ENCODE results near the gene WSCD2.

DNA sequence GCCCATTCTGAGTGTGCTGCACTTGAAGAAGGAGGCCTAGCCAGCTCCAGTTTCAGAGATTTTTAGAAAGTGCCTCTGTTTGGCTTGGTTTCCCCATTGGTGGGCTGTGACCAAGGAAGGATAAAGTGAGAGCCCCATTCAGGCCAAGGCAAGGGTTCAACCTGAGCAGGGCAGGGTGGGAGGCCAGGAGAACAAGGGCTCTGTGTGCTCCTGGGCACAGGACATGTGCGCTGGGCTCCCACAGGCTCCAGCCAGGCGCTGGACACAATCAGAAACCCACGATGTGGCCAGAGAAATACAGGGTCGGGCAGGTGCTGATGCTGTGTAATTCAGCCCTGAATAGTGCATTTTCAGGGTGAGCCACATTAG is 23.1 kb downstream of the WSCD2 start:
- TF ChIP-seq, protein P1, sequence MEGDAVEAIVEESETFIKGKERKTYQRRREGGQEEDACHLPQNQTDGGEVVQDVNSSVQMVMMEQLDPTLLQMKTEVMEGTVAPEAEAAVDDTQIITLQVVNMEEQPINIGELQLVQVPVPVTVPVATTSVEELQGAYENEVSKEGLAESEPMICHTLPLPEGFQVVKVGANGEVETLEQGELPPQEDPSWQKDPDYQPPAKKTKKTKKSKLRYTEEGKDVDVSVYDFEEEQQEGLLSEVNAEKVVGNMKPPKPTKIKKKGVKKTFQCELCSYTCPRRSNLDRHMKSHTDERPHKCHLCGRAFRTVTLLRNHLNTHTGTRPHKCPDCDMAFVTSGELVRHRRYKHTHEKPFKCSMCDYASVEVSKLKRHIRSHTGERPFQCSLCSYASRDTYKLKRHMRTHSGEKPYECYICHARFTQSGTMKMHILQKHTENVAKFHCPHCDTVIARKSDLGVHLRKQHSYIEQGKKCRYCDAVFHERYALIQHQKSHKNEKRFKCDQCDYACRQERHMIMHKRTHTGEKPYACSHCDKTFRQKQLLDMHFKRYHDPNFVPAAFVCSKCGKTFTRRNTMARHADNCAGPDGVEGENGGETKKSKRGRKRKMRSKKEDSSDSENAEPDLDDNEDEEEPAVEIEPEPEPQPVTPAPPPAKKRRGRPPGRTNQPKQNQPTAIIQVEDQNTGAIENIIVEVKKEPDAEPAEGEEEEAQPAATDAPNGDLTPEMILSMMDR (IDR thresholded peaks at IDR 0.05): no peak
- no peak for TF ChIP-seq POLR2A (IDR thresholded peaks at IDR 0.05)
